HepG2 (cell line): Measurements from ENCODE around the gene SMIM28. TPM values are rescaled to one million over a fixed set of nuclear protein-coding genes. Genes with fewer than 3 reads are reported as not detected.

ENCODE experiments used
- ARID2 ChIP-seq: sonication (generic); formaldehyde crosslinking; IDR thresholded peaks from 2 replicates; pipeline ENCODE4 v1.8.1; 2022; ENCODE audit warnings: mild to moderate bottlenecking, missing genetic modification reagents, borderline replicate concordance
- BRD4 ChIP-seq: sonication (generic); formaldehyde crosslinking; IDR thresholded peaks from 2 replicates; pipeline ENCODE4 v1.4.0; 2020; ENCODE audit warnings: missing genetic modification reagents
- HNRNPH1 ChIP-seq: fragments of 200-400 bp; formaldehyde crosslinking; optimal IDR thresholded peaks from 2 replicates; pipeline ENCODE3; 2017; ENCODE audit warnings: mild to moderate bottlenecking, low read depth, low read length
- NR2F6 ChIP-seq, 2 experiments: IDR thresholded peaks; 2 replicates each; pipeline ENCODE4 v1.6.1; 2016; ENCODE audit warnings: antibody characterized with exemption in 1 of 2, mild to moderate bottlenecking in 1 of 2
- PAXIP1 ChIP-seq: sonication (generic); formaldehyde crosslinking; conservative IDR thresholded peaks from 2 replicates; pipeline ENCODE4 v1.4.0; 2020; ENCODE audit warnings: mild to moderate bottlenecking, missing genetic modification reagents, moderate library complexity
- SAFB2 ChIP-seq: sonication (generic); formaldehyde crosslinking; IDR thresholded peaks from 2 replicates; pipeline ENCODE4 v1.5.1; 2020; ENCODE audit warnings: missing genetic modification reagents, low read depth, mild to moderate bottlenecking, borderline replicate concordance
- ZBTB39 ChIP-seq: sonication (generic); formaldehyde crosslinking; IDR thresholded peaks from 2 replicates; pipeline ENCODE4 v1.5.0; 2020; ENCODE audit warnings: missing genetic modification reagents
- ZNF260 ChIP-seq: sonication (generic); formaldehyde crosslinking; IDR thresholded peaks from 2 replicates; pipeline ENCODE4 v1.4.0; 2020; ENCODE audit warnings: missing genetic modification reagents, low read depth, mild to moderate bottlenecking, borderline replicate concordance
- polyA plus RNA-seq, 8 experiments: library from polyadenylated mRNA; depleted of rRNA in 3 of 8; stranded (reverse) in 7 of 8; unstranded in 1 of 8; fragments of >200 nt; fragmentation: Illumina TruSeq in 4 of 8; extraction: Trizol in 4 of 8; gene quantifications; 2 replicates each; pipeline versions ENCODE4 v1.2.1 to v1.2.3, GENCODE V29; 2011 to 2016; ENCODE audit warnings: low read depth in 4 of 8, missing spikeins in 1 of 8, mixed read lengths in 1 of 8; ENCODE audit not compliant: insufficient read depth in 1 of 8
- total RNA-seq, 5 experiments: library from RNA; depleted of rRNA; stranded (reverse); fragments of >200 nt; fragmentation: Illumina TruSeq; extraction: Trizol; gene quantifications; 2 replicates each; pipeline ENCODE4 v1.2.3, GENCODE V29; 2016; ENCODE audit warnings: low read depth in 1 of 5
- TF ChIP-seq, protein P1 (sequence below): sonication (generic); formaldehyde crosslinking; IDR thresholded peaks from 2 replicates; pipeline ENCODE4 v1.4.0; 2020; ENCODE audit warnings: missing genetic modification reagents
- TF ChIP-seq, protein P2 (sequence below): sonication (generic); formaldehyde crosslinking; IDR thresholded peaks from 2 replicates; pipeline ENCODE4 v1.4.0; 2020; ENCODE audit warnings: missing genetic modification reagents
- TF ChIP-seq, protein P3 (sequence below): sonication (generic); formaldehyde crosslinking; IDR thresholded peaks from 2 replicates; pipeline ENCODE4 v1.4.0; 2020; ENCODE audit warnings: mild to moderate bottlenecking, missing genetic modification reagents
- TF ChIP-seq, protein P4 (sequence below): fragments of 450-650 bp; IDR thresholded peaks from 2 replicates; pipeline ENCODE4 v1.6.1; 2016

Gene SMIM28
- total and polyA plus RNA-seq, 2 of the 13 experiments (the other 11 are each of a cell fraction or from before 2014, with no cell fraction given) = not detected

- TF ChIP-seq, protein P1, sequence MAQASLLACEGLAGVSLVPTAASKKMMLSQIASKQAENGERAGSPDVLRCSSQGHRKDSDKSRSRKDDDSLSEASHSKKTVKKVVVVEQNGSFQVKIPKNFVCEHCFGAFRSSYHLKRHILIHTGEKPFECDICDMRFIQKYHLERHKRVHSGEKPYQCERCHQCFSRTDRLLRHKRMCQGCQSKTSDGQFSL (CRISPR knock-in tag) = 0 out of 2 replicates have a peak, but pooled peaks have one; percentile 22
- TF ChIP-seq PAXIP1 (CRISPR knock-in tag) (peak; percentile 87), HNRNPH1 (no peak), ARID2 (CRISPR knock-in tag) (no peak), ZBTB39 (CRISPR knock-in tag) (no peak), NR2F6 (IDR thresholded peaks at IDR 0.05) (no peak), NR2F6 (CRISPR knock-in tag; IDR thresholded peaks at IDR 0.05) (0 out of 2 replicates have a peak, but pooled peaks have one; percentile 39), ZNF260 (CRISPR knock-in tag) (no peak), SAFB2 (CRISPR knock-in tag) (peak; percentile 72; the same call in 1 of the 2 replicates), BRD4 (CRISPR knock-in tag) (peak; percentile 51; the same call in 1 of the 2 replicates)
- TF ChIP-seq, protein P2, sequence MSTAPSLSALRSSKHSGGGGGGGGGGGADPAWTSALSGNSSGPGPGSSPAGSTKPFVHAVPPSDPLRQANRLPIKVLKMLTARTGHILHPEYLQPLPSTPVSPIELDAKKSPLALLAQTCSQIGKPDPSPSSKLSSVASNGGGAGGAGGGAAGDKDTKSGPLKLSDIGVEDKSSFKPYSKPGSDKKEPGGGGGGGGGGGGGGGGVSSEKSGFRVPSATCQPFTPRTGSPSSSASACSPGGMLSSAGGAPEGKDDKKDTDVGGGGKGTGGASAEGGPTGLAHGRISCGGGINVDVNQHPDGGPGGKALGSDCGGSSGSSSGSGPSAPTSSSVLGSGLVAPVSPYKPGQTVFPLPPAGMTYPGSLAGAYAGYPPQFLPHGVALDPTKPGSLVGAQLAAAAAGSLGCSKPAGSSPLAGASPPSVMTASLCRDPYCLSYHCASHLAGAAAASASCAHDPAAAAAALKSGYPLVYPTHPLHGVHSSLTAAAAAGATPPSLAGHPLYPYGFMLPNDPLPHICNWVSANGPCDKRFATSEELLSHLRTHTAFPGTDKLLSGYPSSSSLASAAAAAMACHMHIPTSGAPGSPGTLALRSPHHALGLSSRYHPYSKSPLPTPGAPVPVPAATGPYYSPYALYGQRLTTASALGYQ (CRISPR knock-in tag) = peak; percentile 87
- TF ChIP-seq, protein P3, sequence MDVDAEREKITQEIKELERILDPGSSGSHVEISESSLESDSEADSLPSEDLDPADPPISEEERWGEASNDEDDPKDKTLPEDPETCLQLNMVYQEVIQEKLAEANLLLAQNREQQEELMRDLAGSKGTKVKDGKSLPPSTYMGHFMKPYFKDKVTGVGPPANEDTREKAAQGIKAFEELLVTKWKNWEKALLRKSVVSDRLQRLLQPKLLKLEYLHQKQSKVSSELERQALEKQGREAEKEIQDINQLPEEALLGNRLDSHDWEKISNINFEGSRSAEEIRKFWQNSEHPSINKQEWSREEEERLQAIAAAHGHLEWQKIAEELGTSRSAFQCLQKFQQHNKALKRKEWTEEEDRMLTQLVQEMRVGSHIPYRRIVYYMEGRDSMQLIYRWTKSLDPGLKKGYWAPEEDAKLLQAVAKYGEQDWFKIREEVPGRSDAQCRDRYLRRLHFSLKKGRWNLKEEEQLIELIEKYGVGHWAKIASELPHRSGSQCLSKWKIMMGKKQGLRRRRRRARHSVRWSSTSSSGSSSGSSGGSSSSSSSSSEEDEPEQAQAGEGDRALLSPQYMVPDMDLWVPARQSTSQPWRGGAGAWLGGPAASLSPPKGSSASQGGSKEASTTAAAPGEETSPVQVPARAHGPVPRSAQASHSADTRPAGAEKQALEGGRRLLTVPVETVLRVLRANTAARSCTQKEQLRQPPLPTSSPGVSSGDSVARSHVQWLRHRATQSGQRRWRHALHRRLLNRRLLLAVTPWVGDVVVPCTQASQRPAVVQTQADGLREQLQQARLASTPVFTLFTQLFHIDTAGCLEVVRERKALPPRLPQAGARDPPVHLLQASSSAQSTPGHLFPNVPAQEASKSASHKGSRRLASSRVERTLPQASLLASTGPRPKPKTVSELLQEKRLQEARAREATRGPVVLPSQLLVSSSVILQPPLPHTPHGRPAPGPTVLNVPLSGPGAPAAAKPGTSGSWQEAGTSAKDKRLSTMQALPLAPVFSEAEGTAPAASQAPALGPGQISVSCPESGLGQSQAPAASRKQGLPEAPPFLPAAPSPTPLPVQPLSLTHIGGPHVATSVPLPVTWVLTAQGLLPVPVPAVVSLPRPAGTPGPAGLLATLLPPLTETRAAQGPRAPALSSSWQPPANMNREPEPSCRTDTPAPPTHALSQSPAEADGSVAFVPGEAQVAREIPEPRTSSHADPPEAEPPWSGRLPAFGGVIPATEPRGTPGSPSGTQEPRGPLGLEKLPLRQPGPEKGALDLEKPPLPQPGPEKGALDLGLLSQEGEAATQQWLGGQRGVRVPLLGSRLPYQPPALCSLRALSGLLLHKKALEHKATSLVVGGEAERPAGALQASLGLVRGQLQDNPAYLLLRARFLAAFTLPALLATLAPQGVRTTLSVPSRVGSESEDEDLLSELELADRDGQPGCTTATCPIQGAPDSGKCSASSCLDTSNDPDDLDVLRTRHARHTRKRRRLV (CRISPR knock-in tag) = no peak
- TF ChIP-seq, protein P4, sequence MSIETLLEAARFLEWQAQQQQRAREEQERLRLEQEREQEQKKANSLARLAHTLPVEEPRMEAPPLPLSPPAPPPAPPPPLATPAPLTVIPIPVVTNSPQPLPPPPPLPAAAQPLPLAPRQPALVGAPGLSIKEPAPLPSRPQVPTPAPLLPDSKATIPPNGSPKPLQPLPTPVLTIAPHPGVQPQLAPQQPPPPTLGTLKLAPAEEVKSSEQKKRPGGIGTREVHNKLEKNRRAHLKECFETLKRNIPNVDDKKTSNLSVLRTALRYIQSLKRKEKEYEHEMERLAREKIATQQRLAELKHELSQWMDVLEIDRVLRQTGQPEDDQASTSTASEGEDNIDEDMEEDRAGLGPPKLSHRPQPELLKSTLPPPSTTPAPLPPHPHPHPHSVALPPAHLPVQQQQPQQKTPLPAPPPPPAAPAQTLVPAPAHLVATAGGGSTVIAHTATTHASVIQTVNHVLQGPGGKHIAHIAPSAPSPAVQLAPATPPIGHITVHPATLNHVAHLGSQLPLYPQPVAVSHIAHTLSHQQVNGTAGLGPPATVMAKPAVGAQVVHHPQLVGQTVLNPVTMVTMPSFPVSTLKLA = peak; percentile 43
Observed at GRCh38 chr6:138403801-138404665, 26.3 kb downstream of the SMIM28 start, which contains the start of gene HEBP2 (continued).
